Stimulated activated naive CD8-positive, alpha-beta T cell treated with anti-CD3 and anti-CD28 coated beads, Interleukin-15, amount 100 ng/mL, for 72 hours (primary cell): ENCODE measurements around the gene ABCA3.
A peak's percentile ranks its signal among the peaks of the same experiment; 100 is the strongest.
"Not testable (repeated sequence)": the region's sequence is repeated elsewhere in the genome, so short reads cannot be mapped to it uniquely, and the experiment has no call there.

ENCODE experiments used
- ATAC-seq: fragments of 150-1000 bp; cut with Tn5 transposase; 2 replicates; pipeline ENCODE4 v1.10.0; 2021; ENCODE audit warnings: mild to moderate bottlenecking, moderate library complexity
- DNase-seq, 2 donors: peaks; one replicate each; pipeline ENCODE4 v3.0.0; 2021 to 2022
- H3K27ac Mint-ChIP-seq, 2 donors: one replicate each; pipeline ENCODE4 v1.8.0; 2022; ENCODE audit warnings: mild to moderate bottlenecking in 2 of 2, mixed read lengths in 2 of 2, moderate library complexity in 2 of 2
- H3K27me3 Mint-ChIP-seq: one replicate; pipeline ENCODE4 v1.8.0; 2022; ENCODE audit warnings: mixed read lengths
- H3K4me1 Mint-ChIP-seq: one replicate; pipeline ENCODE4 v1.8.0; 2022; ENCODE audit warnings: mild to moderate bottlenecking, mixed read lengths
- H3K4me3 Mint-ChIP-seq, 2 donors: one replicate each; pipeline ENCODE4 v1.8.0; 2022; ENCODE audit warnings: mild to moderate bottlenecking in 2 of 2, mixed read lengths in 2 of 2, moderate library complexity in 1 of 2
- H3K9me3 Mint-ChIP-seq, 2 donors: one replicate each; pipeline ENCODE4 v1.8.0; 2022; ENCODE audit warnings: mixed read lengths in 2 of 2

The ABCA3 gene

DNA sequence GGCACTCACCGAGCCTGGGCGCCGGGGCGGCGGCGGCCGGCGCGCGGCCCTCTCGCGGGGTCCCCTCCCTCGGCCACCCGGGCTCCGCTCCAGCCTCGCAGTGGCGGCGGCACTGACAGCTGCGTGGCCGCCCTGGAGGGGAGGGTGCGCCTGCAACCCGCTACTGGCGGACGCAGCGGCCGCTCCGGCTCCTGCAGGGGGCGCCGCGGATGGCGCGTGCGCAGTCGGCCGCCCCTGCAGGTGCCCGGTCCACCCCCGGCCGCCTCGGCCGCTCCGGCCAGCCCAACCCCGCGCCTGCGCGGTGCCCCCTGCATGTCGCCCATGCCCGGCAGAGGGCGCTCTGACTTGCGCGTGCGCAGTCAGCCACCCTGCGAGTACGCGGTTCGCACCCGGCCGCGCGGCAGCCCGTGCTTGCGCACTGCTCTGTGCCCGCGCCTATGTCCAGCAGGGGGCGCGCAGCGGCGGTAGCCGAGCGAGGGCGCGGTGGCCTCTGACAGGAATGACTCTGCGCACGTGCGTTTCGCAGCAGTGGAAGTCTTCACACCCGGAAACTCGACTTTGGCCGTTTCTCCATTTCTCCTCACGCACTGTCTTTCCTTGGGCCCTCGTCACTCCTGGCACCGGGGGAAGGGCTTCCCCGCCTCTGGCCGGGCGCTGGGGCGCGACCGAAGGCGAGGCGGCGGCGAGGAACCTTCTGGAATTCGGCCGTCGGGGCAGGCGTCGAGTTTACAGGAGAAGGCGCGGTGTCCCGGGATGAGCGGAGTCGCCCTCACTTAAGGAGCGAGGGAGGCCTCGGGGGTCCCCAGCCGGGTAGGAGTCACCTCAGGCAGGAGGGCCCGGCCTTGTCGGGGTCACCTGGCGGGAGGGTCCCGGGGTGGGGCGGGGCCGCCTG is at the start of gene ABCA3:
ABCA3 (minus strand) TSS at position 165 of the 892 bp plus-strand sequence. CDS start 14,262 bp downstream, outside the sequence.
- H3K4me3 Mint-ChIP-seq: peak within 1 kb of the TSS; percentile 83 to 85
- ATAC-seq (peak; percentile 90), DNase-seq (peak; percentile 99 to 100)
- peak within 1 kb of the TSS in 1 of 2 donors; percentile 59 for H3K27ac Mint-ChIP-seq
- H3K27me3 Mint-ChIP-seq: peaks cover 32% of the 10 kb centered on the region
- no peaks in the 10 kb centered on the region for H3K9me3 Mint-ChIP-seq
- peaks cover 28% of the 10 kb centered on the region for H3K4me1 Mint-ChIP-seq

DNA sequence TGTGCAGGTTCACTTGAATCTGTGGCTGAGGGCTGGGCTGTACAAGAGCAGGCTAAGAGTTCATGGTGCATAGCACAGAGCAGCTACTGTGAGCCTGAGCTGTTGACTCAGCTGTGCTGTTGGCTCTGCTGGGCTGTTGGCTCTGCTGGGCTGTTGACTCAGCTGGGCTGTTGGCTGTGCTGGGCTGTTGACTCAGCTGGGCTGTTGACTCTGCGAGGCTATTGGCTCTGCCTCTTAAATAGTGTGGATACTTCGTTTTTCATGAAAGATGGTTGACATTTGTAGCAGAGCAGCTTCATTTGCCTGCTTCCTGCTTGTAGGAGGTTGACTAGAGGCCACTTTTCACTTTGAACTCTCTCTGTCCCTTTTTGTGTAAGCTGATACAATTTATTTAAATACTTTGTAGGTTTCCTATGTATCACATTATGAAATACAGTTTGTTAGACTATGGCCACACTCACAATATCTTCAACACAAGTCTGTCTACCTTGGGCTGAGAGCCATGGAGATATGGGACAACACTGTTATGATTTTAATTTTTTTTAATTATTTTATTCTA is 48.4 kb upstream of the ABCA3 start:
- Mint-ChIP-seq H3K27me3 (peaks cover 1% of the 10 kb centered on the region), H3K9me3 (no peaks in the 10 kb centered on the region), H3K27ac (no peak overlapping the region)

DNA sequence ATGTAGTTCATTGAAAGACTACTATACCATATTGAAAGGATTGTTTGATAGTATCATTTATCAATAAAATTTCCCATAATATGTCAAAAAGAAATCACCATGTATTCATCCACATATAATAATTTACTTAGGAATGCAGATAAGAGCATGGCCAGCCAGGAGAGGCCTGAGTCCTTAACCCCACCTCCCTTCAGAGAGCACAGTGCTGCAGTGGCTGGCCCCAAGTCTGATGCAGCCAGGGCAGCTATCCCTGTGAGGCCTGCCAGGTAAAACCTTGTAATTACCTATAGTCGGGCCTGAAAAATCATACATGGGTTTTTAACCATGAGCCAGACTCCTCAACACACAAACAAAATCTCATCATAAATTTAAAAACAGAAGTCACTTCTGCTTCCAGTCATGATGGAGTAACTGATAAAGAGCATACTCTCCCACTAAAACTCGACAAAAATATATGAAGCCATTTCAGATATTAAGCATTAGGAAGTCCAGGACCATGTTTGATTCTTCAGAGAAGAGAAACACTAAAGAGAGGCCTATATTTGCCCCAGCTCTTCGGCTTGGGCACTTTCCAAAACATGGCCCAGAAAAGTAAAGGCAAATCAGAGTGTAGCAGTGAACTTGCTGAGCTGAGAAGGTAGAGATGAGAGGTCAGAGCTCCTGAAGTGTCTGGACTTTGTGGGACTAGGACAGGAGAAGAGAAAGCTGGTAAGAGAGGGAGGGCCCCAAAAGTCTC is 47.8 kb upstream of the ABCA3 start:
- ATAC-seq (no peak), DNase-seq (no peak)
- no peak overlapping the region for H3K4me3 Mint-ChIP-seq
- no peaks in the 10 kb centered on the region for H3K9me3 Mint-ChIP-seq
- no peaks in the 10 kb centered on the region for H3K4me1 Mint-ChIP-seq
- H3K27ac Mint-ChIP-seq: no peak overlapping the region
- no peaks in the 10 kb centered on the region for H3K27me3 Mint-ChIP-seq

More for the DNA sequence above, 48.4 kb upstream of the ABCA3 start:
- Mint-ChIP-seq H3K4me1 (no peaks in the 10 kb centered on the region), H3K4me3 (no peak overlapping the region)
- DNase-seq: no peak
- no peak for ATAC-seq

- H3K4me1 Mint-ChIP-seq: no peaks in the 10 kb centered on the region
- no peak overlapping the region for H3K4me3 Mint-ChIP-seq
- no peak overlapping the region for H3K27ac Mint-ChIP-seq
- no peak for ATAC-seq
- no peak for DNase-seq
- no peaks in the 10 kb centered on the region for H3K9me3 Mint-ChIP-seq
- no peaks in the 10 kb centered on the region for H3K27me3 Mint-ChIP-seq
These were observed 46.5 kb upstream of the ABCA3 start for GRCh38 chr16:2386990-2387389.

DNA sequence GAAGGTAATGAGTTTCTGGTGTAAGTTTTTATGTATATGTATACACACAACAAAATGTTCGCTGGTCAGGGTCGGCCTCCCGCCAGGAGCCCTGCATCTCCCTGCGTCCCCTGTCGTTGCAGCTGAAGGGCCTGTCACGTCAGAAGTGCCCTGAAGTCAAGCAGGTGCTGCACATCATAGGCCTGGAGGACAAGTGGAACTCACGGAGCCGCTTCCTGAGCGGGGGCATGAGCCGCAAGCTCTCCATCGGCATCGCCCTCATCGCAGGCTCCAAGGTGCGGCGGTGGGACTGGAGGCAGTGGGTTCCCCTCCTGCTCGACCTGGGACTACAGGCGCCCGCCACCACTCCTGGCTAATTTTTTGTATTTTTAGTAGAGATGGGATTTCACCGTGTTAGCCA is 45.5 kb upstream of the ABCA3 start:
- H3K27ac Mint-ChIP-seq, H3K4me3 Mint-ChIP-seq: not testable (repeated sequence)

GRCh38 chr16:2385190-2385836 is 44.8 kb upstream of the ABCA3 start:
- H3K27me3 Mint-ChIP-seq: no peaks in the 10 kb centered on the region
- no peak overlapping the region for H3K27ac Mint-ChIP-seq
- DNase-seq: no peak
- no peaks in the 10 kb centered on the region for H3K9me3 Mint-ChIP-seq
- H3K4me3 Mint-ChIP-seq: no peak overlapping the region
- no peaks in the 10 kb centered on the region for H3K4me1 Mint-ChIP-seq
- ATAC-seq: no peak

More for the DNA sequence above, 45.5 kb upstream of the ABCA3 start:
- H3K9me3 Mint-ChIP-seq, H3K27me3 Mint-ChIP-seq, H3K4me1 Mint-ChIP-seq, ATAC-seq, DNase-seq: not testable (repeated sequence)

DNA sequence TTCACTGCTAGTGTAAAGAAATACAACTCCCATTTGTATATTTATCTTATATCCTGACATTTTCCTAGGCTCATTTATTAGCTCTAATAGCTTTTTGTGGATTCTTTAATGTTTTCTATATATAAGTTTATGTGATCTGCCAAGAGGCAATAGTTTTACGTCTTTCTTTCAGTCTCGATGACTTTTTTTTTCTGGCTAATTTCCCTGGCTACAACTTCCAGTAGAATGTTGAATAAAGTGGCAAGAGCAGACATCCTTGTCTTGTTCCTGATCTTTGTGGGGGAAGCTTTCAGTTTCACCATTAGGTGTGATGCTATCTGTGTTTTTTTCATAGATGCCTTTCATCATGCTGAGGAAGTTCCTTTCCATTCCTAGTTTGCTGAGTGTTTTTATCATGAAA is 43.9 kb upstream of the ABCA3 start:
- H3K4me1 Mint-ChIP-seq: no peaks in the 10 kb centered on the region
- no peak overlapping the region for H3K4me3 Mint-ChIP-seq
- DNase-seq: no peak
- H3K27ac Mint-ChIP-seq: no peak overlapping the region
- H3K9me3 Mint-ChIP-seq: no peaks in the 10 kb centered on the region
- ATAC-seq: no peak
- H3K27me3 Mint-ChIP-seq: no peaks in the 10 kb centered on the region

DNA sequence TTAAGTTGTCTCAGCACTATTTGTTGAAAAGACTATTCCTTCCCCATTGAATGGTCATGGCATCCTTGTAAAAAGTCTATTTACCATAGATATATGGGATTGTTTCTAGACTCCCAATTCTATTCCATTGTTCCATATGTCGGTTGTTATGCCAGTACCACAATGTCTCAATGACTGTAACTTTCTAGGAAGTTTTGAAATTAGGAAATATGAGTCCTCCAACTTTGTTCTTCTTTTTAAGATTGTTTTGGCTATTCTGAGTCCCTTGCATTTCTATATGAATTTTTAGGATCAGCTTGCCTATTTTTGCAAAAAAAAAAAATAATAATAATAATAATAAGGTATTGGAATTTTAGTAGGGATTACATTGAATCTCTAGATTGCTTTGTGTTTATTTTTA is 43.0 kb upstream of the ABCA3 start:
- H3K4me1 Mint-ChIP-seq: no peaks in the 10 kb centered on the region
- no peaks in the 10 kb centered on the region for H3K27me3 Mint-ChIP-seq
- H3K27ac Mint-ChIP-seq: no peak overlapping the region
- no peaks in the 10 kb centered on the region for H3K9me3 Mint-ChIP-seq
- no peak for DNase-seq
- no peak for ATAC-seq
- H3K4me3 Mint-ChIP-seq: no peak overlapping the region

DNA sequence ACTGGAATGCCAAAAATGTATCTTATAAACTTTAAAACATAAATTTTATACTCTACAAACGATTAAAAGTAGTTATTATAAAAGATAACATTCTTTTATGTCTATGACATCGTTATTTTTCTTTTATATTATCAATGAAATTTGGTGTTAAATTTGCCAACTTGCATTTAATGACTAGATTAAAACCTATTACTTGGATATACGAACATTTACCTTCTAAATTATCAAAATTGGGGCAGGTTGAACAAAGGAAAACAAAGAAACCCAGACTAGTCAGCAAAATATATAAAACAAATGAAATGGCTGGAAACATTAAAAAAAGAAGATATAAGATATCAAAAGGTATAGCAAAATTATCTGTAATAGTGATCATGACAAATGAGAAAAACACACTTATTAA is 34.1 kb upstream of the ABCA3 start:
- Mint-ChIP-seq H3K9me3 (no peaks in the 10 kb centered on the region), H3K4me1 (no peaks in the 10 kb centered on the region), H3K4me3 (no peak overlapping the region), H3K27ac (no peak overlapping the region), H3K27me3 (peaks cover 20% of the 10 kb centered on the region)
- no peak for ATAC-seq
- no peak for DNase-seq

- H3K27me3 Mint-ChIP-seq: peaks cover 30% of the 10 kb centered on the region
- no peak for ATAC-seq
- no peak overlapping the region for H3K27ac Mint-ChIP-seq
- no peak overlapping the region for H3K4me3 Mint-ChIP-seq
- no peaks in the 10 kb centered on the region for H3K9me3 Mint-ChIP-seq
- no peak for DNase-seq
- H3K4me1 Mint-ChIP-seq: no peaks in the 10 kb centered on the region
These were observed 32.6 kb upstream of the ABCA3 start for GRCh38 chr16:2373176-2373575.

GRCh38 chr16:2372684-2373083 is 32.2 kb upstream of the ABCA3 start:
- H3K9me3 Mint-ChIP-seq: no peaks in the 10 kb centered on the region
- DNase-seq: no peak
- no peak for ATAC-seq
- no peaks in the 10 kb centered on the region for H3K4me1 Mint-ChIP-seq
- peaks cover 30% of the 10 kb centered on the region for H3K27me3 Mint-ChIP-seq
- H3K27ac Mint-ChIP-seq: no peak overlapping the region
- H3K4me3 Mint-ChIP-seq: no peak overlapping the region

DNA sequence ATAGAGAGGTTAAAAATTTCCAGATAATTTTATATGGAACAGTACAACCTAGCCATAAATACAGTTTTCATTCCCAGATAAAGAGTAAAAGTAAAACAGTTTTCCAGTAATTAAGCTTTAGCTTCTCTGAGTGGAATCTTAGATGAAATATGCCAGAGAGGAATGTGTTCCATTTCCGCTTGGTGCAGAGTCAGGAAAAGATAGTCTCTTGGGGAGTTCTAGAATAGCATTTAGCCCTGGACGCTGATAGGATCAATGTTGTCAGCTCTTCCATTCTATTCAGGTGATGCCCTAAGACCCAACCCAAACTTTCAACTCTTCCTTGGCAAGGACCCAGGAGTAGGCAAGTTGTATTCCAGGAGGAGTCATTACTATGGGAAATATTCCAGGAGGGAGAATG is 30.9 kb upstream of the ABCA3 start:
- H3K27ac Mint-ChIP-seq: no peak overlapping the region

GRCh38 chr16:2370721-2371120 is 30.2 kb upstream of the ABCA3 start:
- H3K9me3 Mint-ChIP-seq: no peaks in the 10 kb centered on the region

More for the DNA sequence above, 30.9 kb upstream of the ABCA3 start:
- no peak for DNase-seq
- no peak overlapping the region for H3K4me3 Mint-ChIP-seq
- no peaks in the 10 kb centered on the region for H3K9me3 Mint-ChIP-seq
- no peaks in the 10 kb centered on the region for H3K4me1 Mint-ChIP-seq
- ATAC-seq: no peak
- H3K27me3 Mint-ChIP-seq: peaks cover 38% of the 10 kb centered on the region

DNA sequence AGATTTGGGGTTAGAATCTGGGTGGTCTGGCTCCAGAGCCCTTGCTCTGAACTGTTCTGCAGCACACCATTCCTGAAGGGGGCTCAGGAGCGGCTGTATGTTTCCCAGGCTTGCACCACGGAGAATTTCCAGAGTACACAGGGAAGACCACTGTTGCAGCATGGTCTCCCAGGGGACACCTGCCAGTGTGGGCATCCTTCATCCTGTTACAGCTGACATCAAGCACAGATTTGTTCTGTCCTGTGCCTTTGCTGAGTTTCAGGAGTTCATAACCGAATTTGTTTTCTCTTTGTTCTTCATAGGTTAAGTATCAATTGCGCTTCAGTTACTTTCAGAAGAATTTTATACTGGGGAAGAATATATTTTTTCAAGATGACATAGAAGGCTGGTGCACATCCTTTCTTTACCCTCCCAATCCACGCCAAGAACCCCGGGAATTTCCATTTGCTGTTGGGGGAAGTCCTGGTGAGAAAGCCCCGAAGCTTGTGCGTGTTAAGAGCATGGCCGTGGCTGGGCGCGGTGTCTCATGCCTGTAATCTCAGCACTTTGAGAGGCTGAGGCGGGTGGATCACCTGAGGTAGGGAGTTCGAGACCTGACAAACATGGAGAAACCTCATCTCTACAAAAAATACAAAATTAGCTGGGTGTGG is 26.3 kb upstream of the ABCA3 start:
- ATAC-seq (no peak), DNase-seq (no peak)
- Mint-ChIP-seq H3K9me3 (no peaks in the 10 kb centered on the region), H3K27ac (no peak overlapping the region), H3K27me3 (peaks cover 62% of the 10 kb centered on the region), H3K4me3 (no peak overlapping the region), H3K4me1 (no peaks in the 10 kb centered on the region)

More at GRCh38 chr16:2370721-2371120, 30.2 kb upstream of the ABCA3 start:
- Mint-ChIP-seq H3K27me3 (peaks cover 45% of the 10 kb centered on the region), H3K27ac (no peak overlapping the region), H3K4me1 (no peaks in the 10 kb centered on the region), H3K4me3 (no peak overlapping the region)
- no peak for ATAC-seq
- DNase-seq: no peak
